SK-N-SH treated with all-trans-retinoic acid at 6 μM for 48 hours (cell line): ENCODE results near the gene PPP1R7.

ENCODE experiments used
- ATAC-seq: fragments of 200-7000 bp; cut with Tn5 transposase; 3 replicates; pipeline ENCODE4 v1.9.1; 2020; ENCODE audit warnings: mild to moderate bottlenecking, moderate library complexity
- ARNTL ChIP-seq: fragments of 450-650 bp; formaldehyde crosslinking; IDR thresholded peaks from 2 replicates; pipeline ENCODE4 v1.5.0; 2020; ENCODE audit warnings: low read depth, mild to moderate bottlenecking, moderate library complexity, borderline replicate concordance
- BACH2 ChIP-seq: fragments of 250-450 bp; sonication (Bioruptor Pico); IDR thresholded peaks from 2 replicates; pipeline ENCODE4 v1.9.0; 2021; ENCODE audit warnings: mild to moderate bottlenecking, borderline replicate concordance
- CREB5 ChIP-seq: fragments of 250-450 bp; sonication (Bioruptor Pico); IDR thresholded peaks from 2 replicates; pipeline ENCODE4 v1.5.1; 2020; ENCODE audit warnings: low read depth, mild to moderate bottlenecking, moderate library complexity
- CSDC2 ChIP-seq: fragments of 250-450 bp; sonication (Bioruptor Pico); IDR thresholded peaks from 2 replicates; pipeline ENCODE4 v1.5.0; 2020; ENCODE audit warnings: mild to moderate bottlenecking, moderate library complexity
- ESRRG ChIP-seq: fragments of 250-450 bp; sonication (Bioruptor Pico); IDR thresholded peaks from 2 replicates; pipeline ENCODE4 v1.6.1; 2021; ENCODE audit warnings: mild to moderate bottlenecking
- GLIS3 ChIP-seq: fragments of 250-450 bp; sonication (Bioruptor Pico); IDR thresholded peaks from 2 replicates; pipeline ENCODE4 v1.5.0; 2020; ENCODE audit warnings: mild to moderate bottlenecking, moderate library complexity
- ISL1 ChIP-seq: fragments of 250-450 bp; sonication (Bioruptor Pico); IDR thresholded peaks from 2 replicates; pipeline ENCODE4 v2.1.2; 2022; ENCODE audit warnings: mild to moderate bottlenecking, moderate library complexity
- OSR1 ChIP-seq: fragments of 250-450 bp; sonication (Bioruptor Pico); IDR thresholded peaks from 2 replicates; pipeline ENCODE4 v1.8.0; 2022; ENCODE audit warnings: moderate library complexity, mild to moderate bottlenecking, inconsistent platforms
- POU6F1 ChIP-seq: fragments of 250-450 bp; sonication (Bioruptor Pico); IDR thresholded peaks from 2 replicates; pipeline ENCODE4 v1.8.0; 2021; ENCODE audit warnings: low read depth, mild to moderate bottlenecking, moderate library complexity, borderline replicate concordance
- PPARA ChIP-seq: fragments of 250-450 bp; sonication (Bioruptor Pico); IDR thresholded peaks from 2 replicates; pipeline ENCODE4 v1.5.0; 2020; ENCODE audit warnings: mild to moderate bottlenecking, borderline replicate concordance
- RARB ChIP-seq: fragments of 250-450 bp; sonication (Bioruptor Pico); IDR thresholded peaks from 2 replicates; pipeline ENCODE4 v1.8.0; 2021; ENCODE audit warnings: mild to moderate bottlenecking, moderate library complexity
- SNAI2 ChIP-seq: fragments of 250-450 bp; sonication (Bioruptor Pico); IDR thresholded peaks from 2 replicates; pipeline ENCODE4 v1.5.0; 2020; ENCODE audit warnings: mild to moderate bottlenecking, moderate library complexity
- TOX ChIP-seq: fragments of 250-450 bp; sonication (Bioruptor Pico); IDR thresholded peaks from 2 replicates; pipeline ENCODE4 v1.8.0; 2021; ENCODE audit warnings: mild to moderate bottlenecking, moderate library complexity, borderline replicate concordance
- ZC3H10 ChIP-seq: fragments of 250-450 bp; sonication (Bioruptor Pico); IDR thresholded peaks from 2 replicates; pipeline ENCODE4 v1.5.1; 2021; ENCODE audit warnings: mild to moderate bottlenecking, moderate library complexity
- ZFP3 ChIP-seq: fragments of 250-450 bp; sonication (Bioruptor Pico); IDR thresholded peaks from 2 replicates; pipeline ENCODE4 v1.5.0; 2020; ENCODE audit warnings: mild to moderate bottlenecking, moderate library complexity
- ZFP30 ChIP-seq: fragments of 450-650 bp; formaldehyde crosslinking; IDR thresholded peaks from 2 replicates; pipeline ENCODE4 v1.5.0; 2022; ENCODE audit warnings: mild to moderate bottlenecking, moderate library complexity
- ZNF565 ChIP-seq: fragments of 450-650 bp; formaldehyde crosslinking; conservative IDR thresholded peaks from 2 replicates; pipeline ENCODE4 v1.5.0; 2020; ENCODE audit warnings: low read depth, mild to moderate bottlenecking, moderate library complexity
- ZNF70 ChIP-seq: fragments of 450-650 bp; formaldehyde crosslinking; IDR thresholded peaks from 2 replicates; pipeline ENCODE4 v1.5.0; 2020; ENCODE audit warnings: mild to moderate bottlenecking, moderate library complexity
- TF ChIP-seq, protein P1 (sequence below): fragments of 250-450 bp; sonication (Bioruptor Pico); IDR thresholded peaks from 2 replicates; pipeline ENCODE4 v1.8.0; 2020; ENCODE audit warnings: mild to moderate bottlenecking, moderate library complexity, borderline replicate concordance
- TF ChIP-seq, protein P2 (sequence below): fragments of 250-450 bp; sonication (Bioruptor Pico); IDR thresholded peaks from 2 replicates; pipeline ENCODE4 v1.5.0; 2020; ENCODE audit warnings: mild to moderate bottlenecking, moderate library complexity
- TF ChIP-seq, protein P3 (sequence below): fragments of 250-450 bp; sonication (Bioruptor Pico); IDR thresholded peaks from 2 replicates; pipeline ENCODE4 v1.5.1; 2021; ENCODE audit warnings: mild to moderate bottlenecking, moderate library complexity

PPP1R7 gene

GRCh38 chr2:241155936-241156335, 5.7 kb downstream of the PPP1R7 start (continued):
- TF ChIP-seq, protein P1, sequence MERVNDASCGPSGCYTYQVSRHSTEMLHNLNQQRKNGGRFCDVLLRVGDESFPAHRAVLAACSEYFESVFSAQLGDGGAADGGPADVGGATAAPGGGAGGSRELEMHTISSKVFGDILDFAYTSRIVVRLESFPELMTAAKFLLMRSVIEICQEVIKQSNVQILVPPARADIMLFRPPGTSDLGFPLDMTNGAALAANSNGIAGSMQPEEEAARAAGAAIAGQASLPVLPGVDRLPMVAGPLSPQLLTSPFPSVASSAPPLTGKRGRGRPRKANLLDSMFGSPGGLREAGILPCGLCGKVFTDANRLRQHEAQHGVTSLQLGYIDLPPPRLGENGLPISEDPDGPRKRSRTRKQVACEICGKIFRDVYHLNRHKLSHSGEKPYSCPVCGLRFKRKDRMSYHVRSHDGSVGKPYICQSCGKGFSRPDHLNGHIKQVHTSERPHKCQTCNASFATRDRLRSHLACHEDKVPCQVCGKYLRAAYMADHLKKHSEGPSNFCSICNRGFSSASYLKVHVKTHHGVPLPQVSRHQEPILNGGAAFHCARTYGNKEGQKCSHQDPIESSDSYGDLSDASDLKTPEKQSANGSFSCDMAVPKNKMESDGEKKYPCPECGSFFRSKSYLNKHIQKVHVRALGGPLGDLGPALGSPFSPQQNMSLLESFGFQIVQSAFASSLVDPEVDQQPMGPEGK (CRISPR knock-in tag): no peak
- TF ChIP-seq, protein P2, sequence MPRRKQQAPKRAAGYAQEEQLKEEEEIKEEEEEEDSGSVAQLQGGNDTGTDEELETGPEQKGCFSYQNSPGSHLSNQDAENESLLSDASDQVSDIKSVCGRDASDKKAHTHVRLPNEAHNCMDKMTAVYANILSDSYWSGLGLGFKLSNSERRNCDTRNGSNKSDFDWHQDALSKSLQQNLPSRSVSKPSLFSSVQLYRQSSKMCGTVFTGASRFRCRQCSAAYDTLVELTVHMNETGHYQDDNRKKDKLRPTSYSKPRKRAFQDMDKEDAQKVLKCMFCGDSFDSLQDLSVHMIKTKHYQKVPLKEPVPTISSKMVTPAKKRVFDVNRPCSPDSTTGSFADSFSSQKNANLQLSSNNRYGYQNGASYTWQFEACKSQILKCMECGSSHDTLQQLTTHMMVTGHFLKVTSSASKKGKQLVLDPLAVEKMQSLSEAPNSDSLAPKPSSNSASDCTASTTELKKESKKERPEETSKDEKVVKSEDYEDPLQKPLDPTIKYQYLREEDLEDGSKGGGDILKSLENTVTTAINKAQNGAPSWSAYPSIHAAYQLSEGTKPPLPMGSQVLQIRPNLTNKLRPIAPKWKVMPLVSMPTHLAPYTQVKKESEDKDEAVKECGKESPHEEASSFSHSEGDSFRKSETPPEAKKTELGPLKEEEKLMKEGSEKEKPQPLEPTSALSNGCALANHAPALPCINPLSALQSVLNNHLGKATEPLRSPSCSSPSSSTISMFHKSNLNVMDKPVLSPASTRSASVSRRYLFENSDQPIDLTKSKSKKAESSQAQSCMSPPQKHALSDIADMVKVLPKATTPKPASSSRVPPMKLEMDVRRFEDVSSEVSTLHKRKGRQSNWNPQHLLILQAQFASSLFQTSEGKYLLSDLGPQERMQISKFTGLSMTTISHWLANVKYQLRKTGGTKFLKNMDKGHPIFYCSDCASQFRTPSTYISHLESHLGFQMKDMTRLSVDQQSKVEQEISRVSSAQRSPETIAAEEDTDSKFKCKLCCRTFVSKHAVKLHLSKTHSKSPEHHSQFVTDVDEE (CRISPR knock-in tag): no peak

- TF ChIP-seq OSR1 (no peak), CREB5 (CRISPR knock-in tag) (no peak), ZNF70 (CRISPR knock-in tag) (no peak), ZNF565 (CRISPR knock-in tag) (no peak), PPARA (CRISPR knock-in tag) (no peak), ARNTL (CRISPR knock-in tag) (no peak), TOX (CRISPR knock-in tag) (no peak), ZFP30 (CRISPR knock-in tag) (no peak), ZC3H10 (no peak), SNAI2 (no peak), ZFP3 (CRISPR knock-in tag) (no peak), ISL1 (CRISPR knock-in tag) (no peak), ESRRG (CRISPR knock-in tag) (no peak)
- TF ChIP-seq, protein P2 (CRISPR knock-in tag): no peak
- TF ChIP-seq, protein P3, sequence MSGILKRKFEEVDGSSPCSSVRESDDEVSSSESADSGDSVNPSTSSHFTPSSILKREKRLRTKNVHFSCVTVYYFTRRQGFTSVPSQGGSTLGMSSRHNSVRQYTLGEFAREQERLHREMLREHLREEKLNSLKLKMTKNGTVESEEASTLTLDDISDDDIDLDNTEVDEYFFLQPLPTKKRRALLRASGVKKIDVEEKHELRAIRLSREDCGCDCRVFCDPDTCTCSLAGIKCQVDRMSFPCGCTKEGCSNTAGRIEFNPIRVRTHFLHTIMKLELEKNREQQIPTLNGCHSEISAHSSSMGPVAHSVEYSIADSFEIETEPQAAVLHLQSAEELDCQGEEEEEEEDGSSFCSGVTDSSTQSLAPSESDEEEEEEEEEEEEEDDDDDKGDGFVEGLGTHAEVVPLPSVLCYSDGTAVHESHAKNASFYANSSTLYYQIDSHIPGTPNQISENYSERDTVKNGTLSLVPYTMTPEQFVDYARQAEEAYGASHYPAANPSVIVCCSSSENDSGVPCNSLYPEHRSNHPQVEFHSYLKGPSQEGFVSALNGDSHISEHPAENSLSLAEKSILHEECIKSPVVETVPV (CRISPR knock-in tag): no peak
- TF ChIP-seq, protein P1 (CRISPR knock-in tag): no peak
- ATAC-seq: no peak
Observed at GRCh38 chr2:241156971-241157441, 6.7 kb downstream of the PPP1R7 start.

DNA sequence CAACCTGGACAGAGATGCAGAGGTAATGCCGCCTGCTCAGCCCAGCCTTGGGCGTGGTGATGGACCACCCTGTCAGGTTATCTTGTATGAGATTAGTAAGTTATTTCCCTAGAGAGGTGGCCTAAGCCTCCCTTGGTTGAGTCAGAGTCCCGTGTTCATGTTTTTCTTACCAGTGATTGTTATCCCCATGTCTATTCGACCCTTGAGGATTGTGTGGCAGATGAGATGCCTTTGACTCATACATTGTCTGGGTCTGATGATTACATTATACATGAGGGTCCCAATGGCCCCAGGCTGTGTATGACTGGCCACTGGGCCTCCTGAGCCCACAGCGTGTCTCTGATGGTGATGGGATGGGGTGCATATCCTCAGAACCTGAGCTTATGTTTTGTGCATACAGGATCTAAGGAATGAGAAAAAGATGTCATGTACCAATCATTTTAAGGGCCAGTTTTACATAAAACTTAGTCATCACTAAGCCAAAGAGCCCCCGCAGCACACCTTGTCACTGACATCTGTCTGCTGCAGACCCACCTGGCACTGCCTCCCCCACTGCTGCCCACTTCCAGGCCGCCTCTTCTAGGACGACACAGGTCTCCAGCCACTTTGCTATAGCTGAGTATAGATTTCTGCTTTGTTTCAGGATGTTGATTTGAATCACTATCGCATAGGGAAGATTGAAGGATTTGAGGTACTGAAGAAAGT, 7.7 kb downstream of the PPP1R7 start:
- TF ChIP-seq ESRRG (CRISPR knock-in tag): no peak
- TF ChIP-seq SNAI2: no peak
- no peak for TF ChIP-seq ARNTL (CRISPR knock-in tag)
- no peak for TF ChIP-seq BACH2 (CRISPR knock-in tag)
- TF ChIP-seq OSR1: no peak
- no peak for TF ChIP-seq CSDC2 (CRISPR knock-in tag)
- no peak for TF ChIP-seq PPARA (CRISPR knock-in tag)
- no peak for TF ChIP-seq RARB (CRISPR knock-in tag)
- TF ChIP-seq CREB5 (CRISPR knock-in tag): no peak
- TF ChIP-seq ZNF565 (CRISPR knock-in tag): no peak
- no peak for TF ChIP-seq TOX (CRISPR knock-in tag)
- no peak for TF ChIP-seq POU6F1 (CRISPR knock-in tag)
- TF ChIP-seq GLIS3 (CRISPR knock-in tag): no peak
- TF ChIP-seq, all 23 proteins: peak for 0
- no peak for ATAC-seq
